K562 (cell line): ENCODE data around the gene TAF11L9.
"Not testable (repeated sequence)": the region's sequence is repeated elsewhere in the genome, so short reads cannot be mapped to it uniquely, and the experiment has no call there.

Experiments used
- TF ChIP-seq, protein P1 (sequence below), 2 experiments: fragments of 450-650 bp in 1 of 2; IDR thresholded peaks; 2 replicates each; pipeline ENCODE4 v1.6.1; 2011 to 2017; ENCODE audit warnings: low read depth in 2 of 2, antibody characterized with exemption in 1 of 2, borderline replicate concordance in 1 of 2, low read length in 1 of 2, mild to moderate bottlenecking in 1 of 2, mixed read lengths in 1 of 2; ENCODE audit not compliant: control insufficient read depth in 1 of 2
- TF ChIP-seq, protein P2 (sequence below), 3 experiments: fragments of 200-800 bp in 1 of 3; sonication (Bioruptor generic) in 1 of 3; sonication (generic) in 1 of 3; formaldehyde crosslinking in 1 of 3; IDR thresholded peaks; 2 replicates each; pipeline versions ENCODE4 v1.6.1 to v1.8.0; 2016 to 2022; ENCODE audit warnings: mild to moderate bottlenecking in 2 of 3, missing compliant biosample characterization in 2 of 3, missing genetic modification characterization in 2 of 3, missing genetic modification reagents in 1 of 3

DNA sequence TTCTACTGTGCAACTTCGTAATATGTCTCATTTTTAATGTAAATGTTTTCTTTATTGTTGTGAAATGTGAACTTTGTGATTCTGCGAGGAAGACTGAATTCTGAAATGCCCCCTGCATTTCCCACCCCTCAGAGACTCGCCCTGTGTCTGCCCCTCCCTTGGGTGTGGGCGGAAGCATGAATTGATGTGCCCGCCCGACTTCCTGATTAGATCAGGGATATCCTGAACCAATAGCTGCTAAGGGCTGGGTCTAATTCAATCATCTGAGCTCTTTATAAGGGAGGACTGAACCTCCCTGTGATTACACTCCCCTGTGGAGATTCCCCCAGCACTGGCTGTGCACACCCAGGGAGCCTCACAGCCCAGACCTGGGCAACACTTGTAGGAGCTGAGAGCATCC lies 9.7 kb upstream of the TAF11L9 start, which contains the start of gene TAF11L11:
- TF ChIP-seq, protein P1, sequence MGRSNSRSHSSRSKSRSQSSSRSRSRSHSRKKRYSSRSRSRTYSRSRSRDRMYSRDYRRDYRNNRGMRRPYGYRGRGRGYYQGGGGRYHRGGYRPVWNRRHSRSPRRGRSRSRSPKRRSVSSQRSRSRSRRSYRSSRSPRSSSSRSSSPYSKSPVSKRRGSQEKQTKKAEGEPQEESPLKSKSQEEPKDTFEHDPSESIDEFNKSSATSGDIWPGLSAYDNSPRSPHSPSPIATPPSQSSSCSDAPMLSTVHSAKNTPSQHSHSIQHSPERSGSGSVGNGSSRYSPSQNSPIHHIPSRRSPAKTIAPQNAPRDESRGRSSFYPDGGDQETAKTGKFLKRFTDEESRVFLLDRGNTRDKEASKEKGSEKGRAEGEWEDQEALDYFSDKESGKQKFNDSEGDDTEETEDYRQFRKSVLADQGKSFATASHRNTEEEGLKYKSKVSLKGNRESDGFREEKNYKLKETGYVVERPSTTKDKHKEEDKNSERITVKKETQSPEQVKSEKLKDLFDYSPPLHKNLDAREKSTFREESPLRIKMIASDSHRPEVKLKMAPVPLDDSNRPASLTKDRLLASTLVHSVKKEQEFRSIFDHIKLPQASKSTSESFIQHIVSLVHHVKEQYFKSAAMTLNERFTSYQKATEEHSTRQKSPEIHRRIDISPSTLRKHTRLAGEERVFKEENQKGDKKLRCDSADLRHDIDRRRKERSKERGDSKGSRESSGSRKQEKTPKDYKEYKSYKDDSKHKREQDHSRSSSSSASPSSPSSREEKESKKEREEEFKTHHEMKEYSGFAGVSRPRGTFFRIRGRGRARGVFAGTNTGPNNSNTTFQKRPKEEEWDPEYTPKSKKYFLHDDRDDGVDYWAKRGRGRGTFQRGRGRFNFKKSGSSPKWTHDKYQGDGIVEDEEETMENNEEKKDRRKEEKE (IDR thresholded peaks at IDR 0.05; ENCODE audit: borderline replicate concordance in 1 of 2, control insufficient read depth in 1 of 2, low read depth in 2 of 2, low read length in 1 of 2), result not testable (repeated sequence)
- TF ChIP-seq, protein P2, sequence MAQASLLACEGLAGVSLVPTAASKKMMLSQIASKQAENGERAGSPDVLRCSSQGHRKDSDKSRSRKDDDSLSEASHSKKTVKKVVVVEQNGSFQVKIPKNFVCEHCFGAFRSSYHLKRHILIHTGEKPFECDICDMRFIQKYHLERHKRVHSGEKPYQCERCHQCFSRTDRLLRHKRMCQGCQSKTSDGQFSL (CRISPR knock-in tag; IDR thresholded peaks at IDR 0.05), result not testable (repeated sequence)
- TF ChIP-seq, protein P2 (tag; IDR thresholded peaks at IDR 0.05), result not testable (repeated sequence)
